A549 treated with dexamethasone at 1 μM for 4 hours (cell line): ENCODE data around the gene ALDH9A1. TPM values are rescaled to one million over a fixed set of nuclear protein-coding genes. Genes with fewer than 3 reads are reported as not detected.

Experiments used
- total RNA-seq: library from RNA; stranded (reverse); fragments of 200-300 nt; extraction: Qiagen RNA extraction; gene quantifications from 5 replicates; pipeline ENCODE4 v1.2.3, GENCODE V29; 2022

ALDH9A1 gene
- 36.8 to 41.7 TPM (median 39.4 TPM) in 5 replicates for total RNA-seq

GRCh38 chr1:165697881-165698760, at the start of gene ALDH9A1:
Gene ALDH9A1, minus strand, starts transcription at chr1:165698562. Its CDS starts 4 bp downstream, at chr1:165698558.

GRCh38 chr1:165630629-165631341, 67.6 kb downstream of the ALDH9A1 start, which contains the start of gene MGST3:
Gene MGST3, plus strand, starts transcription at chr1:165631234. Its CDS starts 18,614 bp downstream, at chr1:165649848.

Other genes with a start within 250 kb of the ALDH9A1 start
- not detected in 5 replicates for gene LRRC52, start 154.6 kb downstream of the ALDH9A1 start, total RNA-seq
- gene MGST3, start 67.3 kb downstream of the ALDH9A1 start, total RNA-seq: 182 to 250 TPM (median 193 TPM) in 5 replicates
- gene TMCO1, start 70.3 kb upstream of the ALDH9A1 start, total RNA-seq: 174 to 199 TPM (median 183 TPM) in 5 replicates
- gene UCK2, start 129.1 kb upstream of the ALDH9A1 start, total RNA-seq: 127 to 140 TPM (median 133 TPM) in 5 replicates